ENCODE results near the gene GUCY2D. TPM values are rescaled to one million over a fixed set of nuclear protein-coding genes. Genes with fewer than 3 reads are reported as not detected.

GUCY2D gene
- not detected in 2 replicates for total RNA-seq

GRCh38 chr17:8001976-8002720 is at the start of gene GUCY2D:
TSS of gene GUCY2D (plus strand) at chr17:8002615. CDS start at chr17:8003048, 433 bp downstream.

GRCh38 chr17:8038954-8039610 is 36.7 kb downstream of the GUCY2D start, which contains the start of gene ALOX15B:
TSS of gene ALOX15B (plus strand) at chr17:8039059. CDS start at chr17:8039156, 97 bp downstream.

Other genes starting within 250 kb of the GUCY2D start
- gene KDM6B, start 168.4 kb upstream of the GUCY2D start, total RNA-seq, result 8.2 and 9.7 TPM in 2 replicates
- 1.5 TPM in 1 of 2 replicates, not detected in the other for gene TMEM88, start 147.5 kb upstream of the GUCY2D start, total RNA-seq
- gene NAA38, start 145.1 kb upstream of the GUCY2D start, total RNA-seq, result 52.0 and 64.5 TPM in 2 replicates
- 7.6 and 8.1 TPM in 2 replicates for gene CYB5D1, start 144.6 kb upstream of the GUCY2D start, total RNA-seq
- 56.3 and 66.2 TPM in 2 replicates for gene CHD3, start 113.8 kb upstream of the GUCY2D start, total RNA-seq
- gene RNF227, start 86.3 kb upstream of the GUCY2D start, total RNA-seq, result 1.1 and 2.6 TPM in 2 replicates
- 0.44 and 1.9 TPM in 2 replicates for gene KCNAB3, start 72.8 kb upstream of the GUCY2D start, total RNA-seq
- 48.2 and 48.4 TPM in 2 replicates for gene TRAPPC1, start 70.7 kb upstream of the GUCY2D start, total RNA-seq
- 9.9 and 12.3 TPM in 2 replicates for gene CNTROB, start 70.4 kb upstream of the GUCY2D start, total RNA-seq
- gene ALOX15B, start 36.4 kb downstream of the GUCY2D start, total RNA-seq, result 0.50 and 0.83 TPM in 2 replicates
- gene ALOX12B, start 85.1 kb downstream of the GUCY2D start, total RNA-seq, result not detected in 2 replicates
- not detected in 2 replicates for gene ALOXE3, start 115.9 kb downstream of the GUCY2D start, total RNA-seq
- gene HES7, start 121.5 kb downstream of the GUCY2D start, total RNA-seq, result not detected in 2 replicates
- gene PER1, start 149.8 kb downstream of the GUCY2D start, total RNA-seq, result 36.7 and 48.5 TPM in 2 replicates
- 5.6 and 7.8 TPM in 2 replicates for gene VAMP2, start 160.3 kb downstream of the GUCY2D start, total RNA-seq
- 12.4 and 22.3 TPM in 2 replicates for gene TMEM107, start 173.8 kb downstream of the GUCY2D start, total RNA-seq
- 5.5 and 7.9 TPM in 2 replicates for gene BORCS6, start 187.6 kb downstream of the GUCY2D start, total RNA-seq
- 1.5 and 1.6 TPM in 2 replicates for gene AURKB, start 208.0 kb downstream of the GUCY2D start, total RNA-seq
- gene CTC1, start 245.4 kb downstream of the GUCY2D start, total RNA-seq, result 3.6 and 8.3 TPM in 2 replicates
- gene PFAS, start 246.7 kb downstream of the GUCY2D start, total RNA-seq, result 12.5 and 13.7 TPM in 2 replicates

Data from cardiac ventricle fibroblast (primary cell).